Astrocyte (in vitro differentiated cells and primary cell): ENCODE results near the gene MPST.

ENCODE experiments used
- CTCF ChIP-seq: IDR thresholded peaks from 2 replicates; pipeline ENCODE4 v1.5.1; 2011; ENCODE audit warnings: low read depth, mild to moderate bottlenecking, inconsistent platforms, low read length, moderate library complexity; ENCODE audit not compliant: insufficient read depth
- EZH2 ChIP-seq: IDR thresholded peaks from 2 replicates; pipeline ENCODE4 v1.6.1; 2012; ENCODE audit warnings: mild to moderate bottlenecking, low read length, inconsistent platforms; ENCODE audit not compliant: insufficient read depth

GRCh38 chr22:37075046-37075445 is 55.5 kb downstream of the MPST start:
- TF ChIP-seq CTCF = no peak
- TF ChIP-seq EZH2 = no peak
